Astrocyte of the cerebellum (primary cell): ENCODE results near the gene DNAAF9.

Experiments used
- DNase-seq: peaks from one replicate; pipeline ENCODE4 v3.0.0-alpha.2; 2011; ENCODE audit warnings: low read depth
- H3K4me3 ChIP-seq: 2 replicates; pipeline ENCODE4 v1.5.1; 2011; ENCODE audit warnings: mild to moderate bottlenecking, low read depth, low read length, moderate library complexity
- CTCF ChIP-seq: IDR thresholded peaks from 2 replicates; pipeline ENCODE4 v1.5.1; 2012; ENCODE audit warnings: low read length, low read depth, moderate library complexity, mild to moderate bottlenecking; ENCODE audit errors: missing control alignments
- in situ Hi-C: cut with HindIII; loops from 2 replicates; pipeline ENCODE4 v1.10.0; 2017; ENCODE audit warnings: low sequenced_read_pairs

DNAAF9 gene

GRCh38 chr20:3447321-3447720, 39.9 kb upstream of the DNAAF9 start:
- in situ Hi-C loops: no loop called here
- TF ChIP-seq CTCF: no peak
- H3K4me3 ChIP-seq: no peak overlapping the region
- DNase-seq: no peak

GRCh38 chr20:3446779-3447178, 39.3 kb upstream of the DNAAF9 start:
- no peak overlapping the region for H3K4me3 ChIP-seq
- in situ Hi-C loops: no loop called here
- TF ChIP-seq CTCF: no peak
- no peak for DNase-seq

GRCh38 chr20:3436864-3437574, 29.6 kb upstream of the DNAAF9 start:
- DNase-seq: no peak
- no peak overlapping the region for H3K4me3 ChIP-seq
- in situ Hi-C loops: no loop called here
- no peak for TF ChIP-seq CTCF

GRCh38 chr20:3434232-3434631, 26.8 kb upstream of the DNAAF9 start:
- in situ Hi-C loops: no loop called here
- H3K4me3 ChIP-seq: no peak overlapping the region
- no peak for TF ChIP-seq CTCF
- DNase-seq: no peak

GRCh38 chr20:3433744-3434143, 26.3 kb upstream of the DNAAF9 start:
- in situ Hi-C loops: no loop called here

GRCh38 chr20:3432844-3433243, 25.4 kb upstream of the DNAAF9 start:
- no peak for DNase-seq
- TF ChIP-seq CTCF: no peak
- H3K4me3 ChIP-seq: no peak overlapping the region
- in situ Hi-C loops: no loop called here

More at GRCh38 chr20:3433744-3434143, 26.3 kb upstream of the DNAAF9 start:
- TF ChIP-seq CTCF: no peak
- DNase-seq: no peak
- H3K4me3 ChIP-seq: no peak overlapping the region
